Tibial nerve (tissue), 4 donors: ENCODE measurements around the gene OR2B2. TPM values are rescaled to one million over a fixed set of nuclear protein-coding genes. Genes with fewer than 3 reads are reported as not detected.

Experiments used
- DNase-seq, 2 donors: peaks; one replicate each; pipeline ENCODE4 v3.0.0-alpha.2; 2019; ENCODE audit warnings: low spot score in 2 of 2
- H3K27ac ChIP-seq, 4 donors: fragments of 200-600 bp; sonication (generic) in 3 of 4; one replicate each; pipeline ENCODE4 v1.5.1; 2017 to 2019; ENCODE audit warnings: mild to moderate bottlenecking in 1 of 4
- H3K27me3 ChIP-seq, 2 donors: fragments of 200-600 bp; sonication (generic) in 1 of 2; one replicate each; pipeline versions ENCODE4 v1.5.1 to v1.6.0; 2017 to 2019
- H3K36me3 ChIP-seq, 3 donors: fragments of 200-600 bp; sonication (generic); one replicate each; pipeline ENCODE4 v1.5.1; 2018 to 2019
- H3K4me1 ChIP-seq, 4 donors: fragments of 200-600 bp; sonication (generic) in 3 of 4; one replicate each; pipeline ENCODE4 v1.5.1; 2017 to 2019
- H3K4me3 ChIP-seq, 4 donors: fragments of 200-600 bp; sonication (generic) in 3 of 4; one replicate each; pipeline ENCODE4 v1.5.1; 2017 to 2019; ENCODE audit warnings: mild to moderate bottlenecking in 1 of 4, moderate library complexity in 1 of 4
- H3K9me3 ChIP-seq, 4 donors: fragments of 200-600 bp; sonication (generic) in 3 of 4; one replicate each; pipeline ENCODE4 v1.5.1; 2017 to 2019
- CTCF ChIP-seq, 5 experiments: fragments of 200-600 bp in 3 of 5; fragments of 450-650 bp in 2 of 5; sonication (generic) in 3 of 5; IDR thresholded peaks; one replicate each; pipeline ENCODE4 v1.5.1; 2016 to 2019; ENCODE audit warnings: antibody characterized with exemption in 5 of 5, mild to moderate bottlenecking in 3 of 5, moderate library complexity in 2 of 5
- EP300 ChIP-seq, 2 donors: sonication (generic); formaldehyde crosslinking; IDR thresholded peaks; one replicate each; pipeline ENCODE4 v1.6.1; 2017; ENCODE audit warnings: antibody characterized with exemption in 2 of 2, mild to moderate bottlenecking in 1 of 2
- POLR2A ChIP-seq, 2 donors: fragments of 450-650 bp; IDR thresholded peaks; one replicate each; pipeline ENCODE4 v1.6.1; 2017; ENCODE audit warnings: antibody characterized with exemption in 2 of 2, mild to moderate bottlenecking in 2 of 2, moderate library complexity in 2 of 2
- WGBS, 2 donors: methylation state at CpG; one replicate each; pipeline ENCODE4 v1.1.5; 2018; 5-methylcytosine and 5-hydroxymethylcytosine counted together
- total RNA-seq, 4 donors: library from RNA; depleted of rRNA; stranded (reverse); fragments of >200 nt; gene quantifications; one replicate each; pipeline ENCODE4 v1.1.0, GENCODE V29; 2016

The OR2B2 gene
- total RNA-seq, 4 donors from 2014 or later: not detected

- no peak for DNase-seq
- TF ChIP-seq EP300 (IDR thresholded peaks at IDR 0.05) (no peak), POLR2A (IDR thresholded peaks at IDR 0.05) (no peak), CTCF (IDR thresholded peaks at IDR 0.05) (no peak)
- Histone ChIP-seq H3K4me1 (peaks cover 0 to 41% (median 8%) of the 10 kb centered on the region in 4 donors), H3K36me3 (no peaks in the 10 kb centered on the region), H3K27ac (no peak overlapping the region), H3K27me3 (peaks cover 0 to 63% of the 10 kb centered on the region in 2 donors), H3K9me3 (no peaks in the 10 kb centered on the region), H3K4me3 (no peak overlapping the region)
- WGBS, 2 donors: 70 to 74% methylated on average over 3 of the region's 3 CpGs
These were observed 22.9 kb downstream of the OR2B2 start for GRCh38 chr6:27889275-27889627.

- Histone ChIP-seq H3K9me3 (no peaks in the 10 kb centered on the region), H3K4me1 (peaks cover 0 to 34% (median 6%) of the 10 kb centered on the region in 4 donors), H3K36me3 (no peaks in the 10 kb centered on the region), H3K27me3 (peaks cover 0 to 63% of the 10 kb centered on the region in 2 donors), H3K4me3 (no peak overlapping the region), H3K27ac (no peak overlapping the region)
- 73 to 82% methylated on average over 2 of the region's 2 CpGs for WGBS, 2 donors
- DNase-seq: no peak
- TF ChIP-seq EP300 (IDR thresholded peaks at IDR 0.05) (no peak), CTCF (IDR thresholded peaks at IDR 0.05) (no peak), POLR2A (IDR thresholded peaks at IDR 0.05) (no peak)
These were observed 23.6 kb downstream of the OR2B2 start for GRCh38 chr6:27888566-27888965.

DNA sequence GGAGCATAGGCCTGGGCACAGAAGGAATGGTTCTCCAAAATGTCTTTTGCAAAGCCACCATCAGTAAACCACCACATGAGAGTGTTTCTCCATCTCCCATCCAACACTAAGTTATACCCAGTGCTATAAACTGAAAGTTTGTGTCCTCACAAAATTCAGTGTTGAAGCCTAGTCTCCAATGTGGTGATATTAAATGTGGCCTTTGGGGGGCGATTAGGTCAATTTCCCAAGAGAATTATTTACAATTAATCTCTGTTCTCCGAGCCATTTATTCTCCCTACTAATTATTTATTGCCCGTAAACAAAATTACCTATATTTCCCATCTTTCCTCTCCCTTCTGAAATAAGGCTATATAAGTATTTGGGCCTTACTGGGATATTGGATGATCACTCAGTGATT lies 26.1 kb downstream of the OR2B2 start:
- no peak overlapping the region for H3K4me3 ChIP-seq
- no peaks in the 10 kb centered on the region for H3K36me3 ChIP-seq
- TF ChIP-seq CTCF (IDR thresholded peaks at IDR 0.05) (no peak), EP300 (IDR thresholded peaks at IDR 0.05) (no peak)
- peaks cover 0 to 10% (median 4%) of the 10 kb centered on the region in 4 donors for H3K4me1 ChIP-seq
- peaks cover 0 to 58% of the 10 kb centered on the region in 2 donors for H3K27me3 ChIP-seq
- H3K27ac ChIP-seq: no peak overlapping the region
- no peak for DNase-seq
- WGBS, 2 donors: 85 to 88% methylated on average over 3 of the region's 3 CpGs
- no peaks in the 10 kb centered on the region for H3K9me3 ChIP-seq

GRCh38 chr6:27883136-27883535 lies 29.1 kb downstream of the OR2B2 start:
- no peak overlapping the region for H3K4me3 ChIP-seq
- no peaks in the 10 kb centered on the region for H3K9me3 ChIP-seq
- 79 to 90% methylated on average over 1 of the region's 1 CpG for WGBS, 2 donors
- no peaks in the 10 kb centered on the region for H3K4me1 ChIP-seq
- H3K27ac ChIP-seq: no peak overlapping the region
- DNase-seq: no peak
- H3K36me3 ChIP-seq: no peaks in the 10 kb centered on the region
- H3K27me3 ChIP-seq: peaks cover 0 to 29% of the 10 kb centered on the region in 2 donors
- no peak for TF ChIP-seq POLR2A (IDR thresholded peaks at IDR 0.05)
- no peak for TF ChIP-seq CTCF (IDR thresholded peaks at IDR 0.05)
- no peak for TF ChIP-seq EP300 (IDR thresholded peaks at IDR 0.05)

DNA sequence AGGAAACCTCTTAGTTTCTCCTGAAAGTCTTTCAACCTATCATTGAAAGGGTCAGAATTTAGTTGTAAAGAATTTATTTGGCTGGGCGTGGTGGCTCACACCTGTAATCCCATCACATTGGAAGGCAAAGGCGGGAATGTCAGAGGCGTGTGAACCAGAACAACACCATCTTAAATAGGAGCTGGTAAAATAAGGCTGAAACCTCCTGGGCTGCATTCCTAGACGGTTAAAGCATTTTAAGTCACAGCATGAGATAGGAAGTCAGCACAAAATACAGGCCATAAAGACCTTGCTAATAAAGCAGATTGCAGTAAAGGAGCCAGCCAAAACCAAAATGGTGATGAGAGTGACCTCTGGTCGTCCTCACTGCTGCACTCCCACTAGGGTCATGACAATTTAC lies 29.6 kb downstream of the OR2B2 start:
- TF ChIP-seq EP300 (IDR thresholded peaks at IDR 0.05): no peak
- no peak for TF ChIP-seq CTCF (IDR thresholded peaks at IDR 0.05)
- TF ChIP-seq POLR2A (IDR thresholded peaks at IDR 0.05): no peak
- no peak for DNase-seq
- H3K4me1 ChIP-seq: no peaks in the 10 kb centered on the region
- no peaks in the 10 kb centered on the region for H3K9me3 ChIP-seq
- H3K27ac ChIP-seq: no peak overlapping the region
- H3K4me3 ChIP-seq: no peak overlapping the region
- no peaks in the 10 kb centered on the region for H3K36me3 ChIP-seq
- peaks cover 0 to 24% of the 10 kb centered on the region in 2 donors for H3K27me3 ChIP-seq
- 62 to 75% methylated on average over 5 of the region's 5 CpGs for WGBS, 2 donors
